ENCODE data around the gene TTC7B.

Gene TTC7B

GRCh38 chr14:90781876-90782275 lies 34.4 kb downstream of the TTC7B start:
- TF ChIP-seq CTCF (IDR thresholded peaks at IDR 0.05; ENCODE audit: insufficient read depth, low read depth, low read length, missing control alignments) = no peak
- no peak for DNase-seq (ENCODE audit: low read depth)
- no peak overlapping the region for H3K4me3 ChIP-seq (ENCODE audit: low read depth, low read length)

GRCh38 chr14:90781344-90781761 lies 34.9 kb downstream of the TTC7B start:
- DNase-seq (ENCODE audit: low read depth) = no peak
- no peak overlapping the region for H3K4me3 ChIP-seq (ENCODE audit: low read depth, low read length)
- no peak for TF ChIP-seq CTCF (IDR thresholded peaks at IDR 0.05; ENCODE audit: insufficient read depth, low read depth, low read length, missing control alignments)

GRCh38 chr14:90780519-90780918 lies 35.7 kb downstream of the TTC7B start:
- no peak for DNase-seq (ENCODE audit: low read depth)
- TF ChIP-seq CTCF (IDR thresholded peaks at IDR 0.05; ENCODE audit: insufficient read depth, low read depth, low read length, missing control alignments) = no peak
- H3K4me3 ChIP-seq (ENCODE audit: low read depth, low read length) = no peak overlapping the region

- no peak for TF ChIP-seq CTCF (IDR thresholded peaks at IDR 0.05; ENCODE audit: insufficient read depth, low read depth, low read length, missing control alignments)
- DNase-seq (ENCODE audit: low read depth) = no peak
- no peak overlapping the region for H3K4me3 ChIP-seq (ENCODE audit: low read depth, low read length)
These were observed 37.5 kb downstream of the TTC7B start for GRCh38 chr14:90778571-90779255.

GRCh38 chr14:90777830-90778485 lies 38.3 kb downstream of the TTC7B start:
- no peak overlapping the region for H3K4me3 ChIP-seq (ENCODE audit: low read depth, low read length)
- DNase-seq (ENCODE audit: low read depth) = no peak
- no peak for TF ChIP-seq CTCF (IDR thresholded peaks at IDR 0.05; ENCODE audit: insufficient read depth, low read depth, low read length, missing control alignments)

- no peak for DNase-seq (ENCODE audit: low read depth)
- no peak overlapping the region for H3K4me3 ChIP-seq (ENCODE audit: low read depth, low read length)
- no peak for TF ChIP-seq CTCF (IDR thresholded peaks at IDR 0.05; ENCODE audit: insufficient read depth, low read depth, low read length, missing control alignments)
These were observed 38.9 kb downstream of the TTC7B start for GRCh38 chr14:90777358-90777757.
